Suprapubic skin (tissue), 4 donors: ENCODE data around the gene ZSWIM6. TPM values are rescaled to one million over a fixed set of nuclear protein-coding genes. Genes with fewer than 3 reads are reported as not detected.

Experiments used
- DNase-seq, 2 donors: peaks; one replicate each; pipeline ENCODE4 v3.0.0-alpha.2; 2019; ENCODE audit warnings: low spot score in 2 of 2
- H3K27ac ChIP-seq: fragments of 200-600 bp; sonication (generic); one replicate; pipeline ENCODE4 v1.5.1; 2019
- H3K27me3 ChIP-seq: fragments of 200-600 bp; sonication (generic); one replicate; pipeline ENCODE4 v1.5.1; 2019
- H3K36me3 ChIP-seq: fragments of 200-600 bp; sonication (generic); one replicate; pipeline ENCODE4 v1.5.1; 2019
- H3K4me1 ChIP-seq: fragments of 200-600 bp; sonication (generic); one replicate; pipeline ENCODE4 v1.5.1; 2019
- H3K4me3 ChIP-seq: fragments of 200-600 bp; sonication (generic); one replicate; pipeline ENCODE4 v1.5.1; 2019; ENCODE audit warnings: mild to moderate bottlenecking
- H3K9me3 ChIP-seq: fragments of 200-600 bp; sonication (generic); one replicate; pipeline ENCODE4 v1.5.1; 2019
- EP300 ChIP-seq: sonication (generic); formaldehyde crosslinking; IDR thresholded peaks from one replicate; pipeline ENCODE4 v1.6.1; 2017; ENCODE audit warnings: antibody characterized with exemption
- POLR2A ChIP-seq, 2 donors: fragments of 450-650 bp; IDR thresholded peaks; one replicate each; pipeline ENCODE4 v1.6.1; 2017; ENCODE audit warnings: antibody characterized with exemption in 2 of 2, mild to moderate bottlenecking in 2 of 2, moderate library complexity in 2 of 2
- POLR2AphosphoS5 ChIP-seq, 3 donors: sonication (generic); formaldehyde crosslinking; IDR thresholded peaks; one replicate each; pipeline ENCODE4 v1.6.1; 2017; ENCODE audit warnings: antibody characterized with exemption in 3 of 3
- WGBS: methylation state at CpG from one replicate; pipeline ENCODE4 v1.1.5; 2018; 5-methylcytosine and 5-hydroxymethylcytosine counted together
- total RNA-seq, 4 donors: library from RNA; depleted of rRNA; stranded (reverse); fragments of >200 nt; gene quantifications; one replicate each; pipeline ENCODE4 v1.1.0, GENCODE V29; 2016
- TF ChIP-seq, protein P1 (sequence below), 2 donors: fragments of 200-600 bp in 1 of 2; fragments of 450-650 bp in 1 of 2; sonication (generic) in 1 of 2; IDR thresholded peaks; one replicate each; pipeline ENCODE4 v1.5.1; 2016 to 2019; ENCODE audit warnings: antibody characterized with exemption in 2 of 2, mild to moderate bottlenecking in 1 of 2, moderate library complexity in 1 of 2

Gene ZSWIM6
- total RNA-seq, 4 donors from 2014 or later = 7.3 to 12.2 (median 8.2) TPM

DNA sequence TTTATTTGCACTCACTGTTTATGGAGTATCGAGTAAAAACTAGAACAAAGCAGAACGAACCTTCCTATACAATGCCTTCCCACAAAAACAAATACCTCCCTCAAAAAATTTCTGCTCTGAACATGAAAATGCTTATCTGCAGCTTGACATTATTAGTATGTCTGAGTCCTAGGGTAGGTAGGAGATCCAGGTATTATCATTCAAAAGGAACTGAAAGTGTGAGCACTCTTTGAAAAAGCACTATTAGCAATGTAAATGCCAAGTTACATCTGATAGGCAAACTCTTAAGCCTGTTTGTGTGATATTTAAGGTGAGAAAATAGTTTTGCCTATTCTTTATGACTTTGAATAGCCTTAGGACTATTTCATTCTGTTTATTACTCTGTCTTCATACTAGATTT, 47.6 kb downstream of the ZSWIM6 start:
- 87% methylated on average over 2 of the region's 2 CpGs for WGBS
- no peak for TF ChIP-seq EP300
- no peak for TF ChIP-seq POLR2A (IDR thresholded peaks at IDR 0.05)
- TF ChIP-seq POLR2AphosphoS5 (IDR thresholded peaks at IDR 0.05) = no peak
- TF ChIP-seq, protein P1, sequence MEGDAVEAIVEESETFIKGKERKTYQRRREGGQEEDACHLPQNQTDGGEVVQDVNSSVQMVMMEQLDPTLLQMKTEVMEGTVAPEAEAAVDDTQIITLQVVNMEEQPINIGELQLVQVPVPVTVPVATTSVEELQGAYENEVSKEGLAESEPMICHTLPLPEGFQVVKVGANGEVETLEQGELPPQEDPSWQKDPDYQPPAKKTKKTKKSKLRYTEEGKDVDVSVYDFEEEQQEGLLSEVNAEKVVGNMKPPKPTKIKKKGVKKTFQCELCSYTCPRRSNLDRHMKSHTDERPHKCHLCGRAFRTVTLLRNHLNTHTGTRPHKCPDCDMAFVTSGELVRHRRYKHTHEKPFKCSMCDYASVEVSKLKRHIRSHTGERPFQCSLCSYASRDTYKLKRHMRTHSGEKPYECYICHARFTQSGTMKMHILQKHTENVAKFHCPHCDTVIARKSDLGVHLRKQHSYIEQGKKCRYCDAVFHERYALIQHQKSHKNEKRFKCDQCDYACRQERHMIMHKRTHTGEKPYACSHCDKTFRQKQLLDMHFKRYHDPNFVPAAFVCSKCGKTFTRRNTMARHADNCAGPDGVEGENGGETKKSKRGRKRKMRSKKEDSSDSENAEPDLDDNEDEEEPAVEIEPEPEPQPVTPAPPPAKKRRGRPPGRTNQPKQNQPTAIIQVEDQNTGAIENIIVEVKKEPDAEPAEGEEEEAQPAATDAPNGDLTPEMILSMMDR (IDR thresholded peaks at IDR 0.05) = no peak
- Histone ChIP-seq H3K4me3 (no peak overlapping the region), H3K4me1 (no peaks in the 10 kb centered on the region), H3K9me3 (no peaks in the 10 kb centered on the region), H3K27ac (no peak overlapping the region), H3K36me3 (no peaks in the 10 kb centered on the region), H3K27me3 (no peaks in the 10 kb centered on the region)
- no peak for DNase-seq

- WGBS = 83% methylated on average over 2 of the region's 2 CpGs
- H3K36me3 ChIP-seq = no peaks in the 10 kb centered on the region
- no peaks in the 10 kb centered on the region for H3K27me3 ChIP-seq
- no peaks in the 10 kb centered on the region for H3K4me1 ChIP-seq
- no peak overlapping the region for H3K4me3 ChIP-seq
- TF ChIP-seq, protein P1 (IDR thresholded peaks at IDR 0.05) = no peak
- TF ChIP-seq POLR2A (IDR thresholded peaks at IDR 0.05) = no peak
- TF ChIP-seq EP300 = no peak
- TF ChIP-seq POLR2AphosphoS5 (IDR thresholded peaks at IDR 0.05) = no peak
- no peaks in the 10 kb centered on the region for H3K9me3 ChIP-seq
- no peak overlapping the region for H3K27ac ChIP-seq
- DNase-seq = no peak
Measured at GRCh38 chr5:61381968-61382367, 49.9 kb downstream of the ZSWIM6 start.

- H3K27me3 ChIP-seq = no peaks in the 10 kb centered on the region
- no peak overlapping the region for H3K27ac ChIP-seq
- WGBS = 100% methylated on average over 3 of the region's 3 CpGs
- no peaks in the 10 kb centered on the region for H3K4me1 ChIP-seq
- H3K9me3 ChIP-seq = no peaks in the 10 kb centered on the region
- H3K36me3 ChIP-seq = no peaks in the 10 kb centered on the region
- no peak for DNase-seq
- no peak overlapping the region for H3K4me3 ChIP-seq
- TF ChIP-seq EP300 = no peak
- TF ChIP-seq, protein P1 (IDR thresholded peaks at IDR 0.05) = no peak
Measured at GRCh38 chr5:61385627-61386026, 53.6 kb downstream of the ZSWIM6 start.

DNA sequence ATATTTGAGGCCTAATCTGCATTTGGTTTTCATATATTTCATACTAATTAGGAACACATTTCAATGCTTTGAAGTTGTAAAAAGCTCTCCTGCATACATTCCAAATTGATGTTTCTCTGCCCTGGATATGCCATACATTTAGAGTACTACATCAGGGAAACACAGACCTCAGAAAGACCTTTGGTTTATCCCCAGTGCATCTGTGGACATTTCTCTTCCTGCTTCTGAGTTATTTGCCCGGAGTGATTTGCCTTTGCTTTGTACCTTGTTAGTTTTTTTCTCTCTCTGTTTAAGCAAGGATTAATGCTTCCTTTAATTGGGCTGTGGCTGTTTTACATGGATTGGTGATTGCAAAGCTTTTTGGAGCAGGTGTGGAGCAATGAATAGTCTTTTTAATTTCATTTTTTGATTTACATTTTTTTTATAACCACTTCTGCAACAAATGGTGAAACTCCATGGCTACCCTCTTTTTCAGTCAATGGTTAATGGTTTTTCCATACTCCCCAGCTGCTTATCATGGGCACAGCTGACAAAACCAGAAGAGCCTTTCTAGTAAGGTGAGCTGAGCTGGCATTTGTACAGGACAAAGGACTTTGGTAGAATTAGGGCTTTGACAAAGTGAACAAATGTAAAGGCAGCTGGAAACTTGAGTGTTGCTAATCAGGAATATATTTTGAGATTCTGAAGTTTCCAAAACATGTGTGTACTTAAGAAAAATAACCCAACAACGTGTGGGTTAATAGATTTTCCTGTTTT, 54.2 kb downstream of the ZSWIM6 start:
- no peak for DNase-seq
- WGBS = 66% methylated on average over 2 of the region's 2 CpGs
- no peak overlapping the region for H3K27ac ChIP-seq

GRCh38 chr5:61389609-61390008, 57.6 kb downstream of the ZSWIM6 start:
- Histone ChIP-seq H3K9me3 (no peaks in the 10 kb centered on the region), H3K4me3 (no peak overlapping the region), H3K27me3 (no peaks in the 10 kb centered on the region), H3K36me3 (no peaks in the 10 kb centered on the region), H3K4me1 (no peaks in the 10 kb centered on the region), H3K27ac (no peak overlapping the region)
- WGBS = 61% methylated on average over 3 of the region's 3 CpGs
- DNase-seq = no peak
- TF ChIP-seq POLR2A (IDR thresholded peaks at IDR 0.05) = no peak
- no peak for TF ChIP-seq POLR2AphosphoS5 (IDR thresholded peaks at IDR 0.05)
- TF ChIP-seq, protein P1 (IDR thresholded peaks at IDR 0.05) = no peak
- TF ChIP-seq EP300 = no peak

More for the DNA sequence above, 54.2 kb downstream of the ZSWIM6 start:
- Histone ChIP-seq H3K36me3 (no peaks in the 10 kb centered on the region), H3K9me3 (no peaks in the 10 kb centered on the region), H3K4me3 (no peak overlapping the region), H3K4me1 (no peaks in the 10 kb centered on the region), H3K27me3 (no peaks in the 10 kb centered on the region)
- TF ChIP-seq, protein P1 (IDR thresholded peaks at IDR 0.05) = no peak
- TF ChIP-seq EP300 (no peak), POLR2A (IDR thresholded peaks at IDR 0.05) (no peak), POLR2AphosphoS5 (IDR thresholded peaks at IDR 0.05) (no peak)
